ENCODE data around the gene OR10H3. TPM values are rescaled to one million over a fixed set of nuclear protein-coding genes. Genes with fewer than 3 reads are reported as not detected.

Gene OR10H3
- total RNA-seq, 3 donors from 2014 or later: not detected

GRCh38 chr19:15730538-15730937 lies 7.2 kb upstream of the OR10H3 start:
- DNase-seq (ENCODE audit: low spot score in 2 of 2): no peak
- H3K9me3 ChIP-seq: no peaks in the 10 kb centered on the region
- intact Hi-C loops (cut with DNase I; ENCODE audit: low total_unique reads): no loop called here
- no peaks in the 10 kb centered on the region for H3K4me1 ChIP-seq
- no peaks in the 10 kb centered on the region for H3K36me3 ChIP-seq
- TF ChIP-seq CTCF (IDR thresholded peaks at IDR 0.05) (no peak), POLR2AphosphoS5 (IDR thresholded peaks at IDR 0.05) (no peak), POLR2A (IDR thresholded peaks at IDR 0.05) (no peak)
- H3K4me3 ChIP-seq: no peak overlapping the region
- H3K27me3 ChIP-seq: peaks cover 0 to 1% of the 10 kb centered on the region in 2 donors
- H3K27ac ChIP-seq: no peak overlapping the region

GRCh38 chr19:15732388-15732787 lies 5.4 kb upstream of the OR10H3 start:
- H3K9me3 ChIP-seq: no peaks in the 10 kb centered on the region
- H3K27ac ChIP-seq: no peak overlapping the region
- H3K36me3 ChIP-seq: no peaks in the 10 kb centered on the region
- H3K27me3 ChIP-seq: no peaks in the 10 kb centered on the region
- H3K4me3 ChIP-seq: no peak overlapping the region
- no peaks in the 10 kb centered on the region for H3K4me1 ChIP-seq
- intact Hi-C loops (cut with DNase I; ENCODE audit: low total_unique reads): no loop called here
- no peak for DNase-seq (ENCODE audit: low spot score in 2 of 2)
- TF ChIP-seq POLR2AphosphoS5 (IDR thresholded peaks at IDR 0.05) (no peak), CTCF (IDR thresholded peaks at IDR 0.05) (no peak), POLR2A (IDR thresholded peaks at IDR 0.05) (no peak)

- no peak overlapping the region for H3K4me3 ChIP-seq
- H3K27me3 ChIP-seq: no peaks in the 10 kb centered on the region
- TF ChIP-seq POLR2A (IDR thresholded peaks at IDR 0.05) (no peak), CTCF (IDR thresholded peaks at IDR 0.05) (no peak)
- no peak overlapping the region for H3K27ac ChIP-seq
- no peaks in the 10 kb centered on the region for H3K36me3 ChIP-seq
- intact Hi-C loops (cut with DNase I; ENCODE audit: low total_unique reads): no loop called here
- no peak for DNase-seq (ENCODE audit: low spot score in 2 of 2)
- no peaks in the 10 kb centered on the region for H3K9me3 ChIP-seq
- H3K4me1 ChIP-seq: no peaks in the 10 kb centered on the region
Observed at GRCh38 chr19:15733895-15734294, 3.9 kb upstream of the OR10H3 start.

GRCh38 chr19:15740785-15741184 lies 3.0 kb downstream of the OR10H3 start:
- intact Hi-C loops (cut with DNase I; ENCODE audit: low total_unique reads): no loop called here
- no peak for TF ChIP-seq POLR2A (IDR thresholded peaks at IDR 0.05)
- TF ChIP-seq POLR2AphosphoS5 (IDR thresholded peaks at IDR 0.05): no peak
- TF ChIP-seq CTCF (IDR thresholded peaks at IDR 0.05): no peak
- no peak for DNase-seq (ENCODE audit: low spot score in 2 of 2)
- peaks cover 14 to 22% of the 10 kb centered on the region in 2 donors for H3K9me3 ChIP-seq
- no peak overlapping the region for H3K4me3 ChIP-seq
- H3K36me3 ChIP-seq: no peaks in the 10 kb centered on the region
- H3K27me3 ChIP-seq: no peaks in the 10 kb centered on the region
- no peak overlapping the region for H3K27ac ChIP-seq
- no peaks in the 10 kb centered on the region for H3K4me1 ChIP-seq

- DNase-seq (ENCODE audit: low spot score in 2 of 2): no peak
- Histone ChIP-seq H3K4me3 (no peak overlapping the region), H3K27ac (no peak overlapping the region), H3K27me3 (peaks cover 0 to 12% of the 10 kb centered on the region in 2 donors), H3K4me1 (no peaks in the 10 kb centered on the region), H3K36me3 (no peaks in the 10 kb centered on the region), H3K9me3 (no peaks in the 10 kb centered on the region)
- intact Hi-C loops (cut with DNase I; ENCODE audit: low total_unique reads): no loop called here
- TF ChIP-seq POLR2A (IDR thresholded peaks at IDR 0.05) (no peak), POLR2AphosphoS5 (IDR thresholded peaks at IDR 0.05) (no peak), CTCF (IDR thresholded peaks at IDR 0.05) (no peak)
Observed at GRCh38 chr19:15748239-15748638, 10.5 kb downstream of the OR10H3 start.

Data from breast epithelium (tissue), 4 donors.